ENCODE data around the gene PTPRM.

The PTPRM gene

GRCh38 chr18:7778181-7778580, 211.1 kb downstream of the PTPRM start:
- Histone ChIP-seq H3K9me3 (ENCODE audit: control insufficient read depth, insufficient read depth, low read length) (no peaks in the 10 kb centered on the region), H3K27ac (ENCODE audit: low read depth, low read length) (no peak overlapping the region), H3K9me2 (replicated peaks; ENCODE audit: control insufficient read depth, low read length) (no peaks in the 10 kb centered on the region), H4K20me1 (ENCODE audit: control insufficient read depth, insufficient read depth, low read depth, low read length) (no peaks in the 10 kb centered on the region), H3F3A (ENCODE audit: control insufficient read depth, insufficient read depth) (no peaks in the 10 kb centered on the region), H3K4me1 (ENCODE audit: control insufficient read depth, low read length) (no peaks in the 10 kb centered on the region), H3K4me2 (ENCODE audit: low read length) (no peak overlapping the region), H3K36me3 (ENCODE audit: control insufficient read depth, low read length) (no peaks in the 10 kb centered on the region), H3K79me2 (ENCODE audit: control insufficient read depth, low read length) (no peaks in the 10 kb centered on the region), H3K4me3 (ENCODE audit: low read length) (no peak overlapping the region), H3K27me3 (ENCODE audit: control insufficient read depth, low read length) (no peaks in the 10 kb centered on the region)
- no peak for TF ChIP-seq EZH2phosphoT487 (IDR thresholded peaks at IDR 0.05; ENCODE audit: borderline replicate concordance, low read length)
- TF ChIP-seq, protein P1, sequence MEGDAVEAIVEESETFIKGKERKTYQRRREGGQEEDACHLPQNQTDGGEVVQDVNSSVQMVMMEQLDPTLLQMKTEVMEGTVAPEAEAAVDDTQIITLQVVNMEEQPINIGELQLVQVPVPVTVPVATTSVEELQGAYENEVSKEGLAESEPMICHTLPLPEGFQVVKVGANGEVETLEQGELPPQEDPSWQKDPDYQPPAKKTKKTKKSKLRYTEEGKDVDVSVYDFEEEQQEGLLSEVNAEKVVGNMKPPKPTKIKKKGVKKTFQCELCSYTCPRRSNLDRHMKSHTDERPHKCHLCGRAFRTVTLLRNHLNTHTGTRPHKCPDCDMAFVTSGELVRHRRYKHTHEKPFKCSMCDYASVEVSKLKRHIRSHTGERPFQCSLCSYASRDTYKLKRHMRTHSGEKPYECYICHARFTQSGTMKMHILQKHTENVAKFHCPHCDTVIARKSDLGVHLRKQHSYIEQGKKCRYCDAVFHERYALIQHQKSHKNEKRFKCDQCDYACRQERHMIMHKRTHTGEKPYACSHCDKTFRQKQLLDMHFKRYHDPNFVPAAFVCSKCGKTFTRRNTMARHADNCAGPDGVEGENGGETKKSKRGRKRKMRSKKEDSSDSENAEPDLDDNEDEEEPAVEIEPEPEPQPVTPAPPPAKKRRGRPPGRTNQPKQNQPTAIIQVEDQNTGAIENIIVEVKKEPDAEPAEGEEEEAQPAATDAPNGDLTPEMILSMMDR (IDR thresholded peaks at IDR 0.05; ENCODE audit: low read depth, low read length, poor library complexity, severe bottlenecking), result no peak

DNA sequence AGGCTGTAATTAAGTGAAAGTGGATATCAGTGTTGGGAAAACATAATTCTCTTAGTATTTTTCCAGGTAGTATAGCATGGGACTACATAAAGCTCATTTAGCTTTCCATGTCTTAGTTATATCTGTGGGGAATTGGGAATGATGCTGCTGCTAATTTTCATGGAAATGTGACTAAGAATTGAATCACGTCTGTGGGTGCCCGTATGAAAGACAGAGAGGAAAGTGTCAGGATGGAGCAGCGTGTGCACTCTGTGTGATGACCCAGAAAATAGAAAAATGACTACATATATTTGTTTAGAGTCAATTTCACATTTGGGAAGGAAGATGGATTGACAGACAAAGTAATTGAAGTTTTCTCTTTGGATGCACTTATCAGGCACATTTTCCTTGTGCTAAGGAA, 212.1 kb downstream of the PTPRM start:
- no peaks in the 10 kb centered on the region for H3K36me3 ChIP-seq (ENCODE audit: control insufficient read depth, low read length)
- TF ChIP-seq, protein P1 (IDR thresholded peaks at IDR 0.05; ENCODE audit: low read depth, low read length, poor library complexity, severe bottlenecking), result no peak
- no peak for TF ChIP-seq EZH2phosphoT487 (IDR thresholded peaks at IDR 0.05; ENCODE audit: borderline replicate concordance, low read length)
- no peak overlapping the region for H3K27ac ChIP-seq (ENCODE audit: low read depth, low read length)
- no peaks in the 10 kb centered on the region for H3K9me3 ChIP-seq (ENCODE audit: control insufficient read depth, insufficient read depth, low read length)
- no peak overlapping the region for H3K4me2 ChIP-seq (ENCODE audit: low read length)
- no peaks in the 10 kb centered on the region for H3K27me3 ChIP-seq (ENCODE audit: control insufficient read depth, low read length)
- no peaks in the 10 kb centered on the region for H3K4me1 ChIP-seq (ENCODE audit: control insufficient read depth, low read length)
- H3F3A ChIP-seq (ENCODE audit: control insufficient read depth, insufficient read depth), result no peaks in the 10 kb centered on the region
- no peaks in the 10 kb centered on the region for H3K9me2 ChIP-seq (replicated peaks; ENCODE audit: control insufficient read depth, low read length)
- no peak overlapping the region for H3K4me3 ChIP-seq (ENCODE audit: low read length)
- no peaks in the 10 kb centered on the region for H4K20me1 ChIP-seq (ENCODE audit: control insufficient read depth, insufficient read depth, low read depth, low read length)
- no peaks in the 10 kb centered on the region for H3K79me2 ChIP-seq (ENCODE audit: control insufficient read depth, low read length)

- Histone ChIP-seq H3K27ac (ENCODE audit: low read depth, low read length) (no peak overlapping the region), H3K4me3 (ENCODE audit: low read length) (no peak overlapping the region), H4K20me1 (ENCODE audit: control insufficient read depth, insufficient read depth, low read depth, low read length) (no peaks in the 10 kb centered on the region), H3K4me2 (ENCODE audit: low read length) (no peak overlapping the region), H3K27me3 (ENCODE audit: control insufficient read depth, low read length) (no peaks in the 10 kb centered on the region), H3K79me2 (ENCODE audit: control insufficient read depth, low read length) (no peaks in the 10 kb centered on the region), H3K4me1 (ENCODE audit: control insufficient read depth, low read length) (no peaks in the 10 kb centered on the region), H3K9me2 (replicated peaks; ENCODE audit: control insufficient read depth, low read length) (no peaks in the 10 kb centered on the region), H3K9me3 (ENCODE audit: control insufficient read depth, insufficient read depth, low read length) (no peaks in the 10 kb centered on the region), H3K36me3 (ENCODE audit: control insufficient read depth, low read length) (no peaks in the 10 kb centered on the region), H3F3A (ENCODE audit: control insufficient read depth, insufficient read depth) (no peaks in the 10 kb centered on the region)
- no peak for TF ChIP-seq EZH2phosphoT487 (IDR thresholded peaks at IDR 0.05; ENCODE audit: borderline replicate concordance, low read length)
- TF ChIP-seq, protein P1 (IDR thresholded peaks at IDR 0.05; ENCODE audit: low read depth, low read length, poor library complexity, severe bottlenecking), result no peak
These were observed 217.1 kb downstream of the PTPRM start for GRCh38 chr18:7784171-7784570.

- no peak overlapping the region for H3K4me3 ChIP-seq (ENCODE audit: low read length)
- TF ChIP-seq, protein P1 (IDR thresholded peaks at IDR 0.05; ENCODE audit: low read depth, low read length, poor library complexity, severe bottlenecking), result no peak
- no peak for TF ChIP-seq EZH2phosphoT487 (IDR thresholded peaks at IDR 0.05; ENCODE audit: borderline replicate concordance, low read length)
- H3K4me2 ChIP-seq (ENCODE audit: low read length), result no peak overlapping the region
- no peak overlapping the region for H3K27ac ChIP-seq (ENCODE audit: low read depth, low read length)
- H3K4me1 ChIP-seq (ENCODE audit: control insufficient read depth, low read length), result no peaks in the 10 kb centered on the region
- H3K27me3 ChIP-seq (ENCODE audit: control insufficient read depth, low read length), result no peaks in the 10 kb centered on the region
- no peaks in the 10 kb centered on the region for H3K9me3 ChIP-seq (ENCODE audit: control insufficient read depth, insufficient read depth, low read length)
- no peaks in the 10 kb centered on the region for H3K79me2 ChIP-seq (ENCODE audit: control insufficient read depth, low read length)
- H3K36me3 ChIP-seq (ENCODE audit: control insufficient read depth, low read length), result no peaks in the 10 kb centered on the region
- H3K9me2 ChIP-seq (replicated peaks; ENCODE audit: control insufficient read depth, low read length), result no peaks in the 10 kb centered on the region
- H3F3A ChIP-seq (ENCODE audit: control insufficient read depth, insufficient read depth), result no peaks in the 10 kb centered on the region
- no peaks in the 10 kb centered on the region for H4K20me1 ChIP-seq (ENCODE audit: control insufficient read depth, insufficient read depth, low read depth, low read length)
These were observed 219.5 kb downstream of the PTPRM start for GRCh38 chr18:7786569-7786968.
